T47D (cell line): Measurements from ENCODE around the gene SYP.

Source experiments
- DNase-seq, 2 experiments: peaks; one replicate each; pipeline versions ENCODE4 v3.0.0 to v3.0.0-alpha.2; 2011 to 2012; ENCODE audit warnings: low read depth in 1 of 2, low spot score in 1 of 2
- JUND ChIP-seq: IDR thresholded peaks from 2 replicates; pipeline ENCODE4 v1.6.1; 2012; ENCODE audit warnings: low read depth
- in situ Hi-C: cut with HindIII; loops from 2 replicates; pipeline ENCODE4 v1.10.0; 2016; ENCODE audit warnings: low sequenced_read_pairs, low pct_unique_long_range_greater_than_20kb

SYP gene

GRCh38 chrX:49199906-49200771, at the start of gene SYP:
TSS of gene SYP (minus strand) at chrX:49200193. CDS start at chrX:49200186, 7 bp downstream.
- TF ChIP-seq JUND, result no peak
- in situ Hi-C loops, result no loop called here
- peak; percentile 81 to 93 for DNase-seq

GRCh38 chrX:49249616-49250015, 49.6 kb upstream of the SYP start:
- in situ Hi-C loops, result no loop called here
- no peak for TF ChIP-seq JUND
- no peak for DNase-seq

GRCh38 chrX:49249071-49249470, 49.1 kb upstream of the SYP start:
- in situ Hi-C loops, result no loop called here
- no peak for TF ChIP-seq JUND
- no peak for DNase-seq

- no peak for TF ChIP-seq JUND
- no peak for DNase-seq
- in situ Hi-C loops, result no loop called here
Measured at GRCh38 chrX:49247916-49248811, 48.2 kb upstream of the SYP start.

- in situ Hi-C loops, result no loop called here
- TF ChIP-seq JUND, result no peak
- no peak for DNase-seq
Measured at GRCh38 chrX:49247346-49247745, 47.4 kb upstream of the SYP start.

- TF ChIP-seq JUND, result no peak
- no peak for DNase-seq
- in situ Hi-C loops, result no loop called here
Measured at GRCh38 chrX:49246541-49246940, 46.5 kb upstream of the SYP start.

GRCh38 chrX:49244207-49244606, 44.2 kb upstream of the SYP start:
- in situ Hi-C loops, result no loop called here
- TF ChIP-seq JUND, result no peak
- DNase-seq, result no peak

- no peak for TF ChIP-seq JUND
- in situ Hi-C loops, result no loop called here
- no peak for DNase-seq
Measured at GRCh38 chrX:49243166-49243565, 43.2 kb upstream of the SYP start.

GRCh38 chrX:49242545-49243066, 42.6 kb upstream of the SYP start:
- in situ Hi-C loops, result no loop called here
- no peak for TF ChIP-seq JUND
- no peak for DNase-seq

GRCh38 chrX:49238735-49239134, 38.7 kb upstream of the SYP start:
- in situ Hi-C loops, result no loop called here
- no peak for TF ChIP-seq JUND
- no peak for DNase-seq

GRCh38 chrX:49237060-49237459, 37.1 kb upstream of the SYP start:
- no peak for DNase-seq
- TF ChIP-seq JUND, result no peak
- in situ Hi-C loops, result no loop called here

- DNase-seq, result no peak
- in situ Hi-C loops, result no loop called here
- TF ChIP-seq JUND, result no peak
Measured at GRCh38 chrX:49233887-49234555, 34.0 kb upstream of the SYP start.
